Body of pancreas (tissue), 4 donors: ENCODE measurements around the gene INPP5J. TPM values are rescaled to one million over a fixed set of nuclear protein-coding genes. Genes with fewer than 3 reads are reported as not detected.

Experiments
- ATAC-seq: fragments of 150-250 bp; one replicate; pipeline ENCODE4 v1.9.1; 2016
- DNase-seq, 4 donors: peaks; one replicate each; pipeline ENCODE4 v3.0.0-alpha.2; 2019
- H3K27ac ChIP-seq, 4 donors: fragments of 200-600 bp; sonication (generic); 1 replicate in 3 of 4; 2 replicates in 1 of 4; pipeline versions ENCODE4 v1.5.1 to v1.6.1; 2016 to 2019; ENCODE audit warnings: mild to moderate bottlenecking in 1 of 4, mixed read lengths in 1 of 4, moderate library complexity in 1 of 4
- H3K27me3 ChIP-seq, 2 donors: fragments of 200-600 bp; sonication (generic); one replicate each; pipeline ENCODE4 v1.6.0; 2016; ENCODE audit warnings: mild to moderate bottlenecking in 1 of 2
- H3K36me3 ChIP-seq, 2 donors: fragments of 200-600 bp; sonication (generic); replicated peaks in 1 of 2; 2 replicates each; pipeline ENCODE4 v1.5.1; 2016; ENCODE audit warnings: low read depth in 2 of 2; ENCODE audit not compliant: insufficient read depth in 1 of 2
- H3K4me1 ChIP-seq: fragments of 200-600 bp; sonication (generic); one replicate; pipeline ENCODE4 v1.6.0; 2016
- H3K4me3 ChIP-seq, 2 donors: fragments of 200-600 bp; sonication (generic); 1 replicate in 1 of 2; 2 replicates in 1 of 2; pipeline ENCODE4 v1.5.1; 2016 to 2019
- H3K9me3 ChIP-seq, 3 donors: fragments of 200-600 bp; sonication (generic); 1 replicate in 2 of 3; 2 replicates in 1 of 3; pipeline ENCODE4 v1.5.1; 2016
- CTCF ChIP-seq, 7 experiments: fragments of 450-650 bp in 4 of 7; fragments of 200-600 bp in 3 of 7; sonication (generic) in 3 of 7; IDR thresholded peaks; one replicate each; pipeline ENCODE4 v1.5.1; 2016 to 2019; ENCODE audit warnings: antibody characterized with exemption in 7 of 7
- POLR2A ChIP-seq, 3 donors: fragments of 450-650 bp; IDR thresholded peaks; one replicate each; pipeline ENCODE4 v1.6.1; 2016; ENCODE audit warnings: antibody characterized with exemption in 3 of 3, mild to moderate bottlenecking in 2 of 3
- WGBS, 2 donors: methylation state at CpG; one replicate each; pipeline ENCODE4 v1.1.5; 2017; 5-methylcytosine and 5-hydroxymethylcytosine counted together
- intact Hi-C: fragments of 100-400 bp; cut with DNase I; formaldehyde crosslinking; loops from one replicate; pipeline ENCODE4 v1.15.1; 2023
- total RNA-seq, 2 donors: library from RNA; depleted of rRNA; stranded (reverse); fragments of >200 nt; gene quantifications; one replicate each; pipeline ENCODE4 v1.1.0, GENCODE V29; 2016

INPP5J gene
- total RNA-seq, 2 donors from 2014 or later: 16.1 to 17.8 TPM

- Histone ChIP-seq H3K4me1 (peaks cover 7% of the 10 kb centered on the region), H3K36me3 (no peaks in the 10 kb centered on the region), H3K27ac (no peak overlapping the region), H3K27me3 (no peaks in the 10 kb centered on the region), H3K4me3 (no peak overlapping the region), H3K9me3 (no peaks in the 10 kb centered on the region)
- ATAC-seq (no peak), DNase-seq (no peak)
- WGBS, 2 donors: 50 to 56% methylated on average over 2 to 3 of the region's 3 CpGs
- no peak for TF ChIP-seq POLR2A (IDR thresholded peaks at IDR 0.05)
- no peak for TF ChIP-seq CTCF (IDR thresholded peaks at IDR 0.05)
- intact Hi-C loops: loop anchor here (5.0 kb wide), 1 partner anchor 56 kb away; no protein-coding TSS in a partner anchor
These were observed 30.6 kb downstream of the INPP5J start for GRCh38 chr22:31153357-31153756.

- DNase-seq: no peak
- WGBS, 2 donors: 73 to 93% methylated on average over 1 of the region's 1 CpG
These were observed 32.2 kb downstream of the INPP5J start for GRCh38 chr22:31154975-31155374.

GRCh38 chr22:31155422-31155821 is 32.7 kb downstream of the INPP5J start:
- 0 to 16% methylated on average over 3 of the region's 3 CpGs for WGBS, 2 donors
- DNase-seq (no peak), ATAC-seq (no peak)
- H3K27ac ChIP-seq: peak overlapping the region in 1 of 4 donors; percentile 16
- intact Hi-C loops: no loop called here
- H3K9me3 ChIP-seq: no peaks in the 10 kb centered on the region
- H3K4me3 ChIP-seq: no peak overlapping the region
- H3K36me3 ChIP-seq: no peaks in the 10 kb centered on the region
- TF ChIP-seq POLR2A (IDR thresholded peaks at IDR 0.05): no peak
- TF ChIP-seq CTCF (IDR thresholded peaks at IDR 0.05): no peak
- peaks cover 6% of the 10 kb centered on the region for H3K4me1 ChIP-seq
- H3K27me3 ChIP-seq: no peaks in the 10 kb centered on the region

More at GRCh38 chr22:31154975-31155374, 32.2 kb downstream of the INPP5J start:
- no peaks in the 10 kb centered on the region for H3K9me3 ChIP-seq
- TF ChIP-seq POLR2A (IDR thresholded peaks at IDR 0.05): no peak
- TF ChIP-seq CTCF (IDR thresholded peaks at IDR 0.05): no peak
- H3K36me3 ChIP-seq: no peaks in the 10 kb centered on the region
- no peak for ATAC-seq
- no peak overlapping the region for H3K27ac ChIP-seq
- no peak overlapping the region for H3K4me3 ChIP-seq
- H3K4me1 ChIP-seq: peaks cover 6% of the 10 kb centered on the region
- intact Hi-C loops: loop anchor here (5.0 kb wide), 1 partner anchor 58 kb away; no protein-coding TSS in a partner anchor
- H3K27me3 ChIP-seq: no peaks in the 10 kb centered on the region

GRCh38 chr22:31160328-31160978 is 37.7 kb downstream of the INPP5J start:
- ATAC-seq (peak; percentile 41), DNase-seq (peak in 3 of 4 donors; percentile 19 to 36 (median 27))
- intact Hi-C loops: no loop called here
- WGBS, 2 donors: 1% methylated on average over 29 to 32 of the region's 32 CpGs
- Histone ChIP-seq H3K9me3 (no peaks in the 10 kb centered on the region), H3K36me3 (no peaks in the 10 kb centered on the region), H3K27ac (peak overlapping the region; percentile 72 to 85 (median 78)), H3K4me3 (peak overlapping the region; percentile 50 to 64), H3K4me1 (peaks cover 30% of the 10 kb centered on the region), H3K27me3 (no peaks in the 10 kb centered on the region)
- TF ChIP-seq POLR2A (IDR thresholded peaks at IDR 0.05) (no peak), CTCF (IDR thresholded peaks at IDR 0.05) (no peak)

GRCh38 chr22:31161386-31161785 is 38.6 kb downstream of the INPP5J start:
- no peak for ATAC-seq
- Histone ChIP-seq H3K27ac (peak overlapping the region in 3 of 4 donors; percentile 10 to 85 (median 80)), H3K36me3 (no peaks in the 10 kb centered on the region), H3K4me1 (peaks cover 30% of the 10 kb centered on the region), H3K4me3 (no peak overlapping the region), H3K9me3 (no peaks in the 10 kb centered on the region), H3K27me3 (no peaks in the 10 kb centered on the region)
- no peak for TF ChIP-seq CTCF (IDR thresholded peaks at IDR 0.05)
- TF ChIP-seq POLR2A (IDR thresholded peaks at IDR 0.05): no peak
- intact Hi-C loops: no loop called here
- no peak for DNase-seq
